GM12875 (cell line): Measurements from ENCODE around the gene SORCS3.

Experiments used
- H3K4me3 ChIP-seq: one replicate; pipeline ENCODE4 v1.5.1; 2011; ENCODE audit warnings: low read depth, low read length, control low read depth
- CTCF ChIP-seq: IDR thresholded peaks from 2 replicates; pipeline ENCODE4 v1.5.1; 2011; ENCODE audit warnings: low read depth, mild to moderate bottlenecking, control low read depth, inconsistent platforms, low read length, moderate library complexity, borderline replicate concordance; ENCODE audit not compliant: insufficient read depth

SORCS3 gene

GRCh38 chr10:105258036-105258673 is 617.1 kb downstream of the SORCS3 start:
- TF ChIP-seq CTCF: no peak

GRCh38 chr10:105258674-105259065 is 617.6 kb downstream of the SORCS3 start:
- H3K4me3 ChIP-seq: no peak overlapping the region
- TF ChIP-seq CTCF: no peak

More at GRCh38 chr10:105258036-105258673, 617.1 kb downstream of the SORCS3 start:
- no peak overlapping the region for H3K4me3 ChIP-seq

GRCh38 chr10:105259201-105259600 is 618.1 kb downstream of the SORCS3 start:
- TF ChIP-seq CTCF: no peak
- no peak overlapping the region for H3K4me3 ChIP-seq

GRCh38 chr10:105262666-105263065 is 621.6 kb downstream of the SORCS3 start:
- no peak for TF ChIP-seq CTCF
- no peak overlapping the region for H3K4me3 ChIP-seq

GRCh38 chr10:105266966-105267539 is 626.0 kb downstream of the SORCS3 start:
- no peak for TF ChIP-seq CTCF
- no peak overlapping the region for H3K4me3 ChIP-seq

- no peak overlapping the region for H3K4me3 ChIP-seq
- no peak for TF ChIP-seq CTCF
These were observed 627.9 kb downstream of the SORCS3 start for GRCh38 chr10:105268961-105269360.

- no peak for TF ChIP-seq CTCF
- no peak overlapping the region for H3K4me3 ChIP-seq
These were observed 628.6 kb downstream of the SORCS3 start for GRCh38 chr10:105269689-105270088.
